Neural progenitor cell (in vitro differentiated cells): Measurements from ENCODE around the gene DOCK6.

Experiments used
- CTCF ChIP-seq: fragments of 200-600 bp; sonication (generic); IDR thresholded peaks from 2 replicates; pipeline ENCODE4 v1.5.1; 2017; ENCODE audit warnings: antibody characterized with exemption, mild to moderate bottlenecking
- EZH2 ChIP-seq: fragments of 200-600 bp; sonication (generic); IDR thresholded peaks from 2 replicates; pipeline ENCODE4 v1.6.1; 2017; ENCODE audit warnings: antibody characterized with exemption, mild to moderate bottlenecking, moderate library complexity
- EZH2phosphoT487 ChIP-seq: fragments of 200-600 bp; sonication (generic); IDR thresholded peaks from 2 replicates; pipeline ENCODE4 v1.6.1; 2017; ENCODE audit warnings: antibody characterized with exemption

GRCh38 chr19:11257846-11258380 is 4.4 kb downstream of the DOCK6 start:
- no peak for TF ChIP-seq EZH2
- TF ChIP-seq CTCF, result no peak
- no peak for TF ChIP-seq EZH2phosphoT487
